Brain microvascular endothelial cell (primary cell): ENCODE data around the gene SHISA8.

Source experiments
- DNase-seq: peaks from one replicate; pipeline ENCODE4 v3.0.0-alpha.2; 2020
- H3K27ac ChIP-seq: fragments of 250-450 bp; sonication (Bioruptor Pico); 2 replicates; pipeline ENCODE4 v1.5.1; 2020; ENCODE audit warnings: mild to moderate bottlenecking, moderate library complexity
- H3K27me3 ChIP-seq: fragments of 250-450 bp; sonication (Bioruptor Pico); replicated peaks from 2 replicates; pipeline ENCODE4 v1.5.1; 2020; ENCODE audit warnings: mild to moderate bottlenecking
- H3K36me3 ChIP-seq: fragments of 250-450 bp; sonication (Bioruptor Pico); replicated peaks from 2 replicates; pipeline ENCODE4 v1.5.1; 2020; ENCODE audit warnings: mild to moderate bottlenecking
- H3K4me3 ChIP-seq: 2 replicates; pipeline ENCODE4 v1.5.1; 2011; ENCODE audit warnings: low read depth, mild to moderate bottlenecking, control low read depth, low read length, moderate library complexity
- in situ Hi-C: cut with HindIII; loops from 2 replicates; pipeline ENCODE4 v1.10.0; 2017; ENCODE audit warnings: low sequenced_read_pairs, low pct_ligation_motif_present
- TF ChIP-seq, protein P1 (sequence below): IDR thresholded peaks from 2 replicates; pipeline ENCODE4 v1.5.1; 2011; ENCODE audit warnings: low read depth, mild to moderate bottlenecking, moderate library complexity, low read length, control low read depth, inconsistent platforms; ENCODE audit errors: missing control alignments

SHISA8 gene

DNA sequence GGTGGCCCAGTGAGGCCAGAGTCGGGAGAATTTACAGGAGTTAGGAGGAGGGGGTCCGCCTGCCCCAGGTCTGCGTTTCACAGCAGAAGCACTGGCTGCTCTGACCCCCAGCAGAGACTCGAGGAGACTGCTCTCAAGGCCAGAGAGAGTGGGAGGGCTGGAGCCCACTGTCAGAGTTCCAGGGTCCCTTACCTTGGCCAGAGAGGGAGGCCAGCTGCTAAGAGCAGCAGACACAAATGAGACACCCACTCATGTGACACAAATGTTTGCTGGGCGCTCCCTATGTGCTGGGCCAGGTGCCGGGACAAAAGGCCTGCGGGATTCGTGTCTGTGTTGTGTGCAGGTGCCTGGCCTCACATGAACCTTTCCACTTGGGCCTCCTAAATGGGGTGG is 14.5 kb upstream of the SHISA8 start:
- no peak for DNase-seq
- Histone ChIP-seq H3K36me3 (no peaks in the 10 kb centered on the region), H3K27ac (no peak overlapping the region), H3K27me3 (peaks cover 7% of the 10 kb centered on the region), H3K4me3 (no peak overlapping the region)
- TF ChIP-seq, protein P1, sequence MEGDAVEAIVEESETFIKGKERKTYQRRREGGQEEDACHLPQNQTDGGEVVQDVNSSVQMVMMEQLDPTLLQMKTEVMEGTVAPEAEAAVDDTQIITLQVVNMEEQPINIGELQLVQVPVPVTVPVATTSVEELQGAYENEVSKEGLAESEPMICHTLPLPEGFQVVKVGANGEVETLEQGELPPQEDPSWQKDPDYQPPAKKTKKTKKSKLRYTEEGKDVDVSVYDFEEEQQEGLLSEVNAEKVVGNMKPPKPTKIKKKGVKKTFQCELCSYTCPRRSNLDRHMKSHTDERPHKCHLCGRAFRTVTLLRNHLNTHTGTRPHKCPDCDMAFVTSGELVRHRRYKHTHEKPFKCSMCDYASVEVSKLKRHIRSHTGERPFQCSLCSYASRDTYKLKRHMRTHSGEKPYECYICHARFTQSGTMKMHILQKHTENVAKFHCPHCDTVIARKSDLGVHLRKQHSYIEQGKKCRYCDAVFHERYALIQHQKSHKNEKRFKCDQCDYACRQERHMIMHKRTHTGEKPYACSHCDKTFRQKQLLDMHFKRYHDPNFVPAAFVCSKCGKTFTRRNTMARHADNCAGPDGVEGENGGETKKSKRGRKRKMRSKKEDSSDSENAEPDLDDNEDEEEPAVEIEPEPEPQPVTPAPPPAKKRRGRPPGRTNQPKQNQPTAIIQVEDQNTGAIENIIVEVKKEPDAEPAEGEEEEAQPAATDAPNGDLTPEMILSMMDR = no peak
- in situ Hi-C loops = no loop called here

DNA sequence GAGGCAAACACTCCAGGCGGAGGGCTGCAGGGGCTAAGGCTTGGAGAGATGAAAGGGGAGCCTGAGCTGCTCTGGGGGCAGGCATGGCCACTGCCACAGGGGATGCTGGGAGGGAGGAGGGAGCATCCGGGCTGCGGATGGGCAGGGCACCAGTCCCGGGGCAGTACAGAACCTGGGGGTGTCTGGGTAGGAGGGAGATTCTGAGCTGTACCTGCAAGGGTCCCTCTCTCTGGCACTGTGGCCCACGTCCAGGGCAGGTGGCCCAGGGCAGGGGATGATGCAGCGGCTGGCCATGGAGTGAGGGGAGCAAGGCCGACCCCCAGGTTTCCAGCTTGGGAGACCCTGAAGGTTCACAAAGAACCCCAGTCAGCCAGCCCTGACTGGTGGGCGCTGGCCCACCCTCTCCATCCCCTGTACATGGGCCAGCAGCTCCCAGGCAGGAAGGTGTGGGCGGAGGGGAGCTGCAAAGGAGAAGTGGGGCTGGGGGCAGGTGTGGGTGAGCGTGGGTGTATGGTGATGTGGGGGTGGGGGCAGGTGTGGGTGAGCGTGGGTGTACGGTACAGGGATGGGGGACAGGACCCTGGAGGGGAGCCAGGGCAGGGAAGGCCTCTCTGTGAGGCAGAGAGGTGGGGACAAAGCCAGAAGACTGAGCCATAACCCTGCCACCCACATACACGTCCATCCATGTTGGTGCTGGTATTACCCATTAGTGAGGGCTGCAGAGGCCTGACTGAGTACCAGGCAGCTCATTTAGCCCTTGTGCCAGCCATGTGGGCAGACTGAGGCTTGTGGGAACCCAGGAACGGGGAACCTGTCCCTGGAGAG is 13.9 kb upstream of the SHISA8 start:
- no peak for DNase-seq
- Histone ChIP-seq H3K4me3 (no peak overlapping the region), H3K27ac (no peak overlapping the region), H3K27me3 (peaks cover 7% of the 10 kb centered on the region), H3K36me3 (no peaks in the 10 kb centered on the region)
- in situ Hi-C loops = no loop called here
- TF ChIP-seq, protein P1 = no peak

DNA sequence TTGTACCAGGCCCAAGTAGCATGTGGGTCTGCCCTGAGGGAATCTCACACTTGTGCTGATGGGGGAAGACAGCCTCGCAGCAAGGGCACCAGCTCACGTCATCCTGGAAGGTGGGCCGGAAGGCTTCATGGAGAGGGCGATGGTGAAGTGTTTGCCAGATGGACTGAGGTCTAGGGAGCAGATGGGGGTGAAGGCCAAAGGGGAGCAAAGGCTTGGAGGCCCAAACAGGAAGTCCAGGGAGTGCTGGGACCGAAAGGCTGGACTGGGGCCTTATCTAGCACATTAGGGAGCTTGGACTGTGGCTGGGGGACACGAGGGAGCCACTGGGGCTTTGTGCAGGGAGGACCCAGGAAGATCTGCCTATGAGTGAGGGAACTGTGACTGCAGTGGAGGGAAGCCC is 12.9 kb upstream of the SHISA8 start:
- Histone ChIP-seq H3K36me3 (no peaks in the 10 kb centered on the region), H3K4me3 (no peak overlapping the region), H3K27me3 (peaks cover 7% of the 10 kb centered on the region), H3K27ac (no peak overlapping the region)
- TF ChIP-seq, protein P1 = no peak
- in situ Hi-C loops = no loop called here
- DNase-seq = no peak

DNA sequence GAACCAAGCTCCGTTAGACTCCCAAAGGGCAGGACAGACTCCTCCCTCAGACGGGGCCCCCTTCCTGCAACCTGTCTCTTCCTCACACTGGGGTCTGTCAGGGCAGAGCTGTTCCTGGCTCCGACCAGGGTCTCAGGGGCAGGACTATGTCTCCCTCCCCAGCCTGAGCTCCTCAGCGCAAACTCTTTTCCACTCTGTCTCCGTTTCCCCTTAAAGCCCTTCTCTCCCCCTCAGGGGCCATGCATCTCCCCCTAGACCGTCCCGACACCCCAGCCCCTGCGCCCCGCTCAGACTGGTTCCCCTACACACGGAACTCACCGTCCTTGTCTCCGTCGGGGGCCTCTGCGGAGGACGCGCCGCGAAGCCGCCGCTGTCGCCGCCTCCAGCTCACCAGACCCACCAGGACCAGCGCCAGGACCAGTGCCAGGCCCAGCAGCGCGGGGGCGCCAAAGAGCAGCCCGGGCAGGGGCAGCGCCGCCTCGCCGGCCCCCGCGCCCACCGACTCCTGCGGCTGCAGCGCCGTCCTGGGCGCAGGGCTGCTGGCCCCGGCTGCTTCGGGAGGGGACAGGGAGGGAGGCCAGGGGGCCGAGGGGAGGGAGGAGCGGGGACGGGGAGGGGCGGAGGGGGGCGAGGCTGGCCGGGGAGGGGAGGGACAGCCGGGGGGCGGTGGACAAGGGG is 11.0 kb upstream of the SHISA8 start:
- TF ChIP-seq, protein P1 = peak; percentile 58
- peaks cover 7% of the 10 kb centered on the region for H3K27me3 ChIP-seq
- no peak overlapping the region for H3K4me3 ChIP-seq
- no peak overlapping the region for H3K27ac ChIP-seq
- in situ Hi-C loops = no loop called here
- no peaks in the 10 kb centered on the region for H3K36me3 ChIP-seq
- no peak for DNase-seq

DNA sequence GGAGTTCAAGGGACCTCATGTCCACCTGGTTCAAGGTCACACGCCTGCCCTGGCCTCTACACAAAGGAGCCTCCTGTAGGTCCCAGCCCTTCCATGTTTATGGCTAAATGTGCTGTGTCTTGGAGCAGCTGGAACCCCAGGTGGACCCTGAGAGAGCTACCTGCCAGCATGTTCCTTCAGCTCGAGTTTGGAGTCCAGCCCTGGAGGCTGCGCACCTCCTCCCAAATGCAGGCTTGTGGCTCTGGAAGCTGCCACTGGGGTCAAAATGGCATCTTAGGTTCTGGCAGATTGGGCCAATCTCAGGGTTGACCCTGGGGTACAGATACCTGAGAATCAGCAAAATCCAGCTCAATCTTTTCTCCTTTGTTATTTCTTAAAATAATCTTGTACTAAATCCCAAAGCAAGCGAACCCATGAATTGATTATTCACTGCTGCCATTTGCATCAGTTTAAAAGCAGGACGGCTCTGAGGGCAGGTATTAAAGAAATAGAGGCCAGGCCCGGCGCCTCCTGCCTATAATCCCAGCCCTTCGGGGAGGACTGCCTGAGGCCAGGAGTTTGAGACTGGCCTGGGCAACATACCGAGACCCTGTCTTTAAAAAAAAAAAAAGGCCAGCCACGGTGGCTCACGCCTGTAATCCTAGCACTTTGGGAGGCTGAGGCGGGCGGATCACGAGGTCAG is 8.9 kb upstream of the SHISA8 start:
- TF ChIP-seq, protein P1 = no peak
- Histone ChIP-seq H3K27ac (no peak overlapping the region), H3K36me3 (no peaks in the 10 kb centered on the region), H3K27me3 (peaks cover 7% of the 10 kb centered on the region), H3K4me3 (no peak overlapping the region)
- DNase-seq = no peak
- in situ Hi-C loops = no loop called here
